ENCODE data around the gene BCL2L1.
A peak's percentile ranks its signal among the peaks of the same experiment; 100 is the strongest.

The BCL2L1 gene

GRCh38 chr20:31620246-31620645 lies 102.4 kb downstream of the BCL2L1 start:
- Histone ChIP-seq H3K9me3 (no peaks in the 10 kb centered on the region), H3K4me1 (ENCODE audit: control insufficient read depth in 1 of 2, insufficient read depth in 1 of 2, low read depth in 1 of 2, low read length in 1 of 2) (peaks cover 17 to 21% of the 10 kb centered on the region in 2 experiments), H3K4me3 (ENCODE audit: low read depth in 1 of 2, low read length in 1 of 2) (no peak overlapping the region), H3K27ac (no peak overlapping the region), H3K36me3 (no peaks in the 10 kb centered on the region), H3K27me3 (no peaks in the 10 kb centered on the region)
- TF ChIP-seq CTCF (IDR thresholded peaks at IDR 0.05) = no peak

- Histone ChIP-seq H3K27me3 (no peaks in the 10 kb centered on the region), H3K27ac (peak overlapping the region; percentile 70), H3K4me3 (ENCODE audit: low read depth in 1 of 2, low read length in 1 of 2) (peak overlapping the region in 1 of 2 experiments; percentile 36), H3K9me3 (no peaks in the 10 kb centered on the region), H3K4me1 (ENCODE audit: control insufficient read depth in 1 of 2, insufficient read depth in 1 of 2, low read depth in 1 of 2, low read length in 1 of 2) (peaks cover 22 to 26% of the 10 kb centered on the region in 2 experiments), H3K36me3 (no peaks in the 10 kb centered on the region)
- peak; percentile 20 for TF ChIP-seq CTCF (IDR thresholded peaks at IDR 0.05)
Measured at GRCh38 chr20:31617432-31618104, 105.1 kb downstream of the BCL2L1 start.

GRCh38 chr20:31615416-31615815 lies 107.3 kb downstream of the BCL2L1 start:
- TF ChIP-seq CTCF (IDR thresholded peaks at IDR 0.05) = no peak
- Histone ChIP-seq H3K9me3 (no peaks in the 10 kb centered on the region), H3K27ac (no peak overlapping the region), H3K36me3 (no peaks in the 10 kb centered on the region), H3K4me1 (ENCODE audit: control insufficient read depth in 1 of 2, insufficient read depth in 1 of 2, low read depth in 1 of 2, low read length in 1 of 2) (peaks cover 43 to 48% of the 10 kb centered on the region in 2 experiments), H3K4me3 (ENCODE audit: low read depth in 1 of 2, low read length in 1 of 2) (no peak overlapping the region), H3K27me3 (no peaks in the 10 kb centered on the region)

All from neutrophil (primary cell).